Spleen (tissue), 7 donors: Measurements from ENCODE around the gene TPST2.

Experiments used
- POLR2AphosphoS5 ChIP-seq, 3 donors: sonication (generic); formaldehyde crosslinking; IDR thresholded peaks; one replicate each; pipeline ENCODE4 v1.5.1; 2017; ENCODE audit warnings: antibody characterized with exemption in 3 of 3
- TF ChIP-seq, protein P1 (sequence below), 11 experiments: fragments of 200-600 bp in 7 of 11; fragments of 450-650 bp in 4 of 11; sonication (generic) in 4 of 11; IDR thresholded peaks in 8 of 11; conservative IDR thresholded peaks in 3 of 11; 1 replicate in 7 of 11; 2 replicates in 4 of 11; pipeline versions ENCODE4 v1.4.0 to v1.8.0; 2016 to 2021; ENCODE audit warnings: antibody characterized with exemption in 11 of 11, inconsistent platforms in 4 of 11, mild to moderate bottlenecking in 1 of 11
- donor health status: DM: no; HTN: no; CAD: no; lungs with moderate emphysema.
- donor health status: DM: no; HTN: no; CAD: no.
- donor health status: DM: no; HTN: no; CAD: no.

DNA sequence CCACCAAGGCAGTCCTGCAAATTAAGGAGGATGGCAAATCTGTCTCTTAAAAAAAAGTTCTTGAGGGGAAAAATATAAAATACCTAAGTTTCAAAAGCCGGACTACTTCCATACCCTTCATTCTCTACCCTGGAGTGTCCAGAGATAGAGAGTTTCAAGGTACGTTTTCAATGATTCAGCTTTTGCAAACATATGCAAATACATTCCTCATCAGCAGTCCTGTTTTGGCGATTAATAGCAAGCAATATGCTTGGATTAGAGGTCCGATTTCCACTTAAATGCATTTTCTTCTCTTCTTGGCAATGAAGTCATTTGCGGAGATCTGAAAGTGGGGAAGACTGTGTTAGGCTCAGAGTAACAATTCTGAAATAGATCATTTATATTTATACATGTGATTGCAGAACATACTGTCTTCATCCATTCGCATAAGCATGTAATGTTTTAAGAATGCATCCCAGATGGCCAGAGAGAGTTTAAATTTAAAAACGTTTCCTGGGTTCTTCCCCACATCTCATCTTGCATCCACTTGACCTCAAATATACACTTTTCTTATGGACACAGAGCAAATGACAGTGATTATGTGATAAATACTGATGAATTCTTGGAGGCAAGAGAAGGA, 63.9 kb downstream of the TPST2 start:
- TF ChIP-seq POLR2AphosphoS5 (IDR thresholded peaks at IDR 0.05): no peak
- TF ChIP-seq, protein P1, sequence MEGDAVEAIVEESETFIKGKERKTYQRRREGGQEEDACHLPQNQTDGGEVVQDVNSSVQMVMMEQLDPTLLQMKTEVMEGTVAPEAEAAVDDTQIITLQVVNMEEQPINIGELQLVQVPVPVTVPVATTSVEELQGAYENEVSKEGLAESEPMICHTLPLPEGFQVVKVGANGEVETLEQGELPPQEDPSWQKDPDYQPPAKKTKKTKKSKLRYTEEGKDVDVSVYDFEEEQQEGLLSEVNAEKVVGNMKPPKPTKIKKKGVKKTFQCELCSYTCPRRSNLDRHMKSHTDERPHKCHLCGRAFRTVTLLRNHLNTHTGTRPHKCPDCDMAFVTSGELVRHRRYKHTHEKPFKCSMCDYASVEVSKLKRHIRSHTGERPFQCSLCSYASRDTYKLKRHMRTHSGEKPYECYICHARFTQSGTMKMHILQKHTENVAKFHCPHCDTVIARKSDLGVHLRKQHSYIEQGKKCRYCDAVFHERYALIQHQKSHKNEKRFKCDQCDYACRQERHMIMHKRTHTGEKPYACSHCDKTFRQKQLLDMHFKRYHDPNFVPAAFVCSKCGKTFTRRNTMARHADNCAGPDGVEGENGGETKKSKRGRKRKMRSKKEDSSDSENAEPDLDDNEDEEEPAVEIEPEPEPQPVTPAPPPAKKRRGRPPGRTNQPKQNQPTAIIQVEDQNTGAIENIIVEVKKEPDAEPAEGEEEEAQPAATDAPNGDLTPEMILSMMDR (IDR thresholded peaks at IDR 0.05 in 8 of 11, conservative IDR thresholded peaks at IDR 0.05 in 3 of 11): no peak
